Testis (tissue), 3 donors: ENCODE results near the gene MT4. TPM values are rescaled to one million over a fixed set of nuclear protein-coding genes. Genes with fewer than 3 reads are reported as not detected.

ENCODE experiments used
- DNase-seq: peaks from one replicate; pipeline ENCODE4 v3.0.0-alpha.2; 2019
- H3K27ac ChIP-seq, 2 donors: fragments of 200-600 bp; sonication (generic); one replicate each; pipeline ENCODE4 v1.5.1; 2019
- H3K27me3 ChIP-seq: fragments of 200-600 bp; sonication (generic); one replicate; pipeline ENCODE4 v1.5.1; 2019
- H3K36me3 ChIP-seq: fragments of 200-600 bp; sonication (generic); one replicate; pipeline ENCODE4 v1.5.1; 2017; ENCODE audit warnings: low read depth; ENCODE audit errors: missing control alignments
- H3K4me1 ChIP-seq: fragments of 200-600 bp; sonication (generic); one replicate; pipeline ENCODE4 v1.5.1; 2019
- H3K4me3 ChIP-seq, 2 donors: fragments of 200-600 bp; sonication (generic); one replicate each; pipeline ENCODE4 v1.5.1; 2017 to 2019
- H3K9me3 ChIP-seq: fragments of 200-600 bp; sonication (generic); one replicate; pipeline ENCODE4 v1.5.1; 2017
- CTCF ChIP-seq, 3 experiments: fragments of 450-650 bp in 2 of 3; fragments of 200-600 bp in 1 of 3; sonication (generic) in 1 of 3; IDR thresholded peaks; one replicate each; pipeline ENCODE4 v1.5.1; 2016 to 2019; ENCODE audit warnings: antibody characterized with exemption in 3 of 3, mild to moderate bottlenecking in 2 of 3, moderate library complexity in 1 of 3
- POLR2A ChIP-seq: fragments of 450-650 bp; IDR thresholded peaks from one replicate; pipeline ENCODE4 v1.6.1; 2017; ENCODE audit warnings: antibody characterized with exemption, mild to moderate bottlenecking, moderate library complexity
- WGBS, 2 donors: methylation state at CpG; one replicate each; pipeline ENCODE4 v1.1.5; 2018; 5-methylcytosine and 5-hydroxymethylcytosine counted together
- intact Hi-C: fragments of 100-400 bp; cut with DNase I; formaldehyde crosslinking; loops from one replicate; pipeline ENCODE4 v1.15.1; 2023; ENCODE audit warnings: low total_unique reads
- polyA plus RNA-seq: library from polyadenylated mRNA; stranded (reverse); fragments of 350-450 nt; fragmentation: Illumina TruSeq; extraction: RNeasy Lipid Tissue Mini Kit (QIAGEN cat#74804); gene quantifications from one replicate; pipeline ENCODE4 v1.2.3, GENCODE V29; 2014; ENCODE audit warnings: low read depth, low replicate concordance; ENCODE audit not compliant: insufficient read depth
- total RNA-seq, 2 donors: library from RNA; depleted of rRNA; stranded (reverse); fragments of >200 nt; gene quantifications; one replicate each; pipeline ENCODE4 v1.2.3, GENCODE V29; 2016

Gene MT4
- total and polyA plus RNA-seq, 3 donors from 2014 or later: 2.3 TPM; not detected in 2

- H3K27ac ChIP-seq: no peak overlapping the region
- H3K4me1 ChIP-seq: peaks cover 16% of the 10 kb centered on the region
- no peaks in the 10 kb centered on the region for H3K9me3 ChIP-seq
- no peaks in the 10 kb centered on the region for H3K27me3 ChIP-seq
- DNase-seq: no peak
- intact Hi-C loops: no loop called here
- TF ChIP-seq POLR2A (no peak), CTCF (IDR thresholded peaks at IDR 0.05) (no peak)
- no peak overlapping the region for H3K4me3 ChIP-seq
- no peaks in the 10 kb centered on the region for H3K36me3 ChIP-seq
Measured at GRCh38 chr16:56614549-56614991, 49.7 kb downstream of the MT4 start.

GRCh38 chr16:56615353-56615752 is 50.5 kb downstream of the MT4 start:
- H3K9me3 ChIP-seq: no peaks in the 10 kb centered on the region
- H3K36me3 ChIP-seq: no peaks in the 10 kb centered on the region
- H3K27ac ChIP-seq: no peak overlapping the region
- H3K4me3 ChIP-seq: no peak overlapping the region
- peaks cover 9% of the 10 kb centered on the region for H3K4me1 ChIP-seq
- WGBS, 2 donors: 93 to 98% methylated on average over 3 of the region's 3 CpGs
- no peaks in the 10 kb centered on the region for H3K27me3 ChIP-seq
- intact Hi-C loops: no loop called here
- TF ChIP-seq CTCF (IDR thresholded peaks at IDR 0.05) (no peak), POLR2A (no peak)
- DNase-seq: no peak

GRCh38 chr16:56616608-56617211 is 51.8 kb downstream of the MT4 start:
- Histone ChIP-seq H3K27ac (no peak overlapping the region), H3K4me1 (peaks cover 6% of the 10 kb centered on the region), H3K36me3 (no peaks in the 10 kb centered on the region), H3K4me3 (peak overlapping the region; percentile 7 to 51), H3K9me3 (no peaks in the 10 kb centered on the region), H3K27me3 (no peaks in the 10 kb centered on the region)
- intact Hi-C loops: no loop called here
- WGBS, 2 donors: 46 to 50% methylated on average over 21 to 22 of the region's 23 CpGs
- no peak for TF ChIP-seq POLR2A
- TF ChIP-seq CTCF (IDR thresholded peaks at IDR 0.05): no peak
- no peak for DNase-seq

- Histone ChIP-seq H3K36me3 (no peaks in the 10 kb centered on the region), H3K4me3 (peak overlapping the region; percentile 7 to 51), H3K27me3 (no peaks in the 10 kb centered on the region), H3K4me1 (peaks cover 6% of the 10 kb centered on the region), H3K9me3 (no peaks in the 10 kb centered on the region), H3K27ac (no peak overlapping the region)
- intact Hi-C loops: no loop called here
- peak; percentile 66 for DNase-seq
- TF ChIP-seq POLR2A: no peak
- WGBS, 2 donors: 3 to 8% methylated on average over 19 to 41 of the region's 41 CpGs
Measured at GRCh38 chr16:56617212-56618085, 52.6 kb downstream of the MT4 start.

- Histone ChIP-seq H3K27me3 (no peaks in the 10 kb centered on the region), H3K4me1 (peaks cover 6% of the 10 kb centered on the region), H3K27ac (no peak overlapping the region), H3K4me3 (no peak overlapping the region), H3K36me3 (no peaks in the 10 kb centered on the region), H3K9me3 (no peaks in the 10 kb centered on the region)
- 76 to 86% methylated on average over 5 to 6 of the region's 6 CpGs for WGBS, 2 donors
- DNase-seq: no peak
- intact Hi-C loops: no loop called here
- TF ChIP-seq CTCF (IDR thresholded peaks at IDR 0.05): no peak
- TF ChIP-seq POLR2A: no peak
Measured at GRCh38 chr16:56618138-56618537, 53.3 kb downstream of the MT4 start.

Other genes with a start within 250 kb of the MT4 start
- 100 to 1,000 TPM; 287 to 337 TPM for gene AMFR, start 139.5 kb upstream of the MT4 start, total RNA-seq
- gene AMFR, start 139.5 kb upstream of the MT4 start, polyA plus RNA-seq: 258 TPM
- 10 to 100 TPM; 67.7 to 75.3 TPM for gene NUDT21, start 113.7 kb upstream of the MT4 start, total RNA-seq
- 224 TPM for gene NUDT21, start 113.7 kb upstream of the MT4 start, polyA plus RNA-seq
- gene OGFOD1, start 113.5 kb upstream of the MT4 start, total RNA-seq: 10 to 100 TPM; 26.7 to 34.5 TPM
- gene OGFOD1, start 113.5 kb upstream of the MT4 start, polyA plus RNA-seq: 38.2 TPM
- gene BBS2, start 45.0 kb upstream of the MT4 start, total RNA-seq: 10 to 100 TPM; 70.3 to 83.6 TPM
- gene BBS2, start 45.0 kb upstream of the MT4 start, polyA plus RNA-seq: 79.8 TPM
- gene MT3, start 24.5 kb downstream of the MT4 start, total RNA-seq: 1 to 10 TPM in 1 of 2 donors, not detected in 1; 4.6 TPM
- 12.0 TPM for gene MT3, start 24.5 kb downstream of the MT4 start, polyA plus RNA-seq
- 10 to 100 TPM; 20.1 to 30.7 TPM for gene MT2A, start 43.5 kb downstream of the MT4 start, total RNA-seq
- 77.1 TPM for gene MT2A, start 43.5 kb downstream of the MT4 start, polyA plus RNA-seq
- 10 to 100 TPM; 10.5 to 55.4 TPM for gene MT1E, start 60.7 kb downstream of the MT4 start, total RNA-seq
- 22.4 TPM for gene MT1E, start 60.7 kb downstream of the MT4 start, polyA plus RNA-seq
- gene MT1M, start 67.6 kb downstream of the MT4 start, total RNA-seq: 1 to 10 TPM; 2.2 to 3.7 TPM
- 2.6 TPM for gene MT1M, start 67.6 kb downstream of the MT4 start, polyA plus RNA-seq
- gene MT1A, start 73.6 kb downstream of the MT4 start, total RNA-seq: 10 to 100 TPM in 1 of 2 donors, not detected in 1; 10.6 TPM
- not detected for gene MT1A, start 73.6 kb downstream of the MT4 start, polyA plus RNA-seq
- not detected for gene MT1B, start 86.8 kb downstream of the MT4 start, total RNA-seq
- gene MT1B, start 86.8 kb downstream of the MT4 start, polyA plus RNA-seq: not detected
- gene MT1F, start 92.9 kb downstream of the MT4 start, total RNA-seq: 1 to 10 TPM; 3.6 to 8.1 TPM
- gene MT1F, start 92.9 kb downstream of the MT4 start, polyA plus RNA-seq: 15.4 TPM
- 10 to 100 TPM in 1 of 2 donors, 1 to 10 TPM in 1; 2.1 to 11.5 TPM for gene MT1G, start 103.0 kb downstream of the MT4 start, total RNA-seq
- 14.7 TPM for gene MT1G, start 103.0 kb downstream of the MT4 start, polyA plus RNA-seq
- gene MT1H, start 104.7 kb downstream of the MT4 start, total RNA-seq: not detected
- not detected for gene MT1H, start 104.7 kb downstream of the MT4 start, polyA plus RNA-seq
- gene MT1X, start 117.4 kb downstream of the MT4 start, total RNA-seq: 100 to 1,000 TPM in 1 of 2 donors, 10 to 100 TPM in 1; 77.0 to 180 TPM
- gene MT1X, start 117.4 kb downstream of the MT4 start, polyA plus RNA-seq: 51.7 TPM
- 100 to 1,000 TPM in 1 of 2 donors, 10 to 100 TPM in 1; 94.2 to 102 TPM for gene NUP93, start 165.1 kb downstream of the MT4 start, total RNA-seq
- gene NUP93, start 165.1 kb downstream of the MT4 start, polyA plus RNA-seq: 147 TPM